HUES64 (cell line): Measurements from ENCODE around the gene IL1RAPL1.

ENCODE experiments used
- H3K27ac ChIP-seq: 2 replicates; pipeline ENCODE4 v1.7.0; 2013; ENCODE audit warnings: low read depth, low read length, inconsistent platforms
- H3K27me3 ChIP-seq: 2 replicates; pipeline ENCODE4 v1.6.1; 2013; ENCODE audit warnings: mild to moderate bottlenecking, low read length; ENCODE audit not compliant: insufficient read depth
- H3K36me3 ChIP-seq: 2 replicates; pipeline ENCODE4 v1.6.1; 2013; ENCODE audit warnings: mild to moderate bottlenecking, low read length; ENCODE audit not compliant: insufficient read depth
- H3K4me1 ChIP-seq: 2 replicates; pipeline ENCODE4 v1.6.1; 2013; ENCODE audit warnings: mild to moderate bottlenecking, low read length, moderate library complexity; ENCODE audit not compliant: insufficient read depth
- H3K4me3 ChIP-seq: 2 replicates; pipeline ENCODE4 v1.5.1; 2013; ENCODE audit warnings: mild to moderate bottlenecking, low read length, moderate library complexity
- H3K9ac ChIP-seq: 2 replicates; pipeline ENCODE4 v1.6.1; 2013; ENCODE audit warnings: mild to moderate bottlenecking, low read depth, low read length
- H3K9me3 ChIP-seq: 2 replicates; pipeline ENCODE4 v1.6.1; 2013; ENCODE audit warnings: low read depth, low read length; ENCODE audit not compliant: insufficient read depth
- WGBS: fragments of 150-250, 120-280 bp; methylation state at CpG from one replicate; pipeline ENCODE4 v1.1.7; 2013; ENCODE audit warnings: missing lambda C conversion rate; 5-methylcytosine and 5-hydroxymethylcytosine counted together

Gene IL1RAPL1

GRCh38 chrX:29826742-29827141 lies 1239.5 kb downstream of the IL1RAPL1 start:
- Histone ChIP-seq H3K27me3 (no peaks in the 10 kb centered on the region), H3K9me3 (no peaks in the 10 kb centered on the region), H3K4me3 (no peak overlapping the region), H3K4me1 (no peaks in the 10 kb centered on the region), H3K9ac (no peak overlapping the region), H3K36me3 (no peaks in the 10 kb centered on the region), H3K27ac (no peak overlapping the region)
- WGBS: 96% methylated on average over 4 of the region's 5 CpGs

DNA sequence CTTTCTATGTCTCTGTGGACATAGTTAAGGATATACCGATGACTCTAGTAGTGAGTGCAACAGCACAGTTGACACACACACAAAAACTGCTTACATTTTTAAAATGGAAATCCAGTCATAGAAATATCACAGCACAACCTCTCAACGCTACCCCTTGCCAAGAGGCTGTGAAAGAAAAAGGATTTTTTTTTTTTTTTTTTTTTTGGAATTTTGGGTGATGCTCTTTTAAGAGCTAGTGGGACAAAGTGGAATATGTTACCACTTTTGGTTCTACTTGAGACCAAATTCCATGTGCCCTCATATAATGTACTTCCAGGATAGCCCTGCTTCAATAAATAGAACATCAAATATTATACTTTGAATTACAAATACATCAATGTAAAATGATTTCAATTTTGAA lies 1247.1 kb downstream of the IL1RAPL1 start:
- no peaks in the 10 kb centered on the region for H3K4me1 ChIP-seq
- H3K9me3 ChIP-seq: no peaks in the 10 kb centered on the region
- WGBS: no CpG with 5 or more reads among the region's 2 CpGs
- no peak overlapping the region for H3K9ac ChIP-seq
- no peak overlapping the region for H3K27ac ChIP-seq
- no peaks in the 10 kb centered on the region for H3K27me3 ChIP-seq
- no peaks in the 10 kb centered on the region for H3K36me3 ChIP-seq
- no peak overlapping the region for H3K4me3 ChIP-seq

GRCh38 chrX:29834764-29835163 lies 1247.5 kb downstream of the IL1RAPL1 start:
- H3K27me3 ChIP-seq: no peaks in the 10 kb centered on the region
- no peak overlapping the region for H3K9ac ChIP-seq
- H3K27ac ChIP-seq: no peak overlapping the region
- no peaks in the 10 kb centered on the region for H3K36me3 ChIP-seq
- no peaks in the 10 kb centered on the region for H3K4me1 ChIP-seq
- H3K4me3 ChIP-seq: no peak overlapping the region
- H3K9me3 ChIP-seq: no peaks in the 10 kb centered on the region

DNA sequence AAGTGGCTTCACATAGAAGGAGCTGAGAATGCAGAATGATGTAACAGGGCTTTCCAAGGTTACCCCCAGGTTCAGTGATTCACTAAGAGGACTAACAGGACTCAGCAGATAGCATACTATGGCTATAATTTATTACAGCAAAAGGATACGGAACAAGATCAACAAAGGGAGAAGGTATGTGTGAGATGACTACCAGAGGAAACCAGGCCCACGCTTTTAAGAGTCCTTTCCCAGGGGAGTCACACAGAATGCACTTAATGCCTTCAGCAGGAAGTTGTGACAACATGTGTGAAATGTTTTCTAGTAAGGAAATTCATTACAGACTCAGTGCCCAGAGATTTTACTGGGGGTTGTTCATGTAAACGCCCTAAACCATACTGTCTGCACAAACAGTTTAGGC lies 1254.5 kb downstream of the IL1RAPL1 start:
- no peak overlapping the region for H3K27ac ChIP-seq
- H3K4me3 ChIP-seq: no peak overlapping the region

DNA sequence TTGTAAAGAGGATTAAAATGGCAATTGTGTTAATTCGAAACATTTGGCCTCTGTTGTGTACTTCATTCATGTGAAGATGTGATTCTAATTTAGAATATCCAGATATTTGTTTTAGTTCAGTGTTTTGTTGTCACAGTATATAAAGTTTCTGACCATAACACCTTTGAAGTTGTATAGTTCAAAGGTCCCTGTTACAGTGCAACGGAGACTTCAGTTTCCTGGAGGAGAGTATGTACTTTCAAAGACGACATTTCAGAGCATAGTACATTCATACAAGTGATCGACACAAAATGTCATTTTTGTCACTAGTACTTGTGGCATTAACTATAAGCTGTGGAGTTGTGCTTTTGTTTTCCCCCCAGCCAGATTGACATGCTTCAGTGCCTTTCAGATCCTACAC lies 1255.3 kb downstream of the IL1RAPL1 start:
- no peak overlapping the region for H3K9ac ChIP-seq
- WGBS: 94% methylated on average over 4 of the region's 4 CpGs
- no peak overlapping the region for H3K27ac ChIP-seq

More for the DNA sequence above, 1254.5 kb downstream of the IL1RAPL1 start:
- Histone ChIP-seq H3K4me1 (no peaks in the 10 kb centered on the region), H3K27me3 (no peaks in the 10 kb centered on the region), H3K36me3 (no peaks in the 10 kb centered on the region), H3K9me3 (no peaks in the 10 kb centered on the region), H3K9ac (no peak overlapping the region)
- 91% methylated on average over 3 of the region's 3 CpGs for WGBS

DNA sequence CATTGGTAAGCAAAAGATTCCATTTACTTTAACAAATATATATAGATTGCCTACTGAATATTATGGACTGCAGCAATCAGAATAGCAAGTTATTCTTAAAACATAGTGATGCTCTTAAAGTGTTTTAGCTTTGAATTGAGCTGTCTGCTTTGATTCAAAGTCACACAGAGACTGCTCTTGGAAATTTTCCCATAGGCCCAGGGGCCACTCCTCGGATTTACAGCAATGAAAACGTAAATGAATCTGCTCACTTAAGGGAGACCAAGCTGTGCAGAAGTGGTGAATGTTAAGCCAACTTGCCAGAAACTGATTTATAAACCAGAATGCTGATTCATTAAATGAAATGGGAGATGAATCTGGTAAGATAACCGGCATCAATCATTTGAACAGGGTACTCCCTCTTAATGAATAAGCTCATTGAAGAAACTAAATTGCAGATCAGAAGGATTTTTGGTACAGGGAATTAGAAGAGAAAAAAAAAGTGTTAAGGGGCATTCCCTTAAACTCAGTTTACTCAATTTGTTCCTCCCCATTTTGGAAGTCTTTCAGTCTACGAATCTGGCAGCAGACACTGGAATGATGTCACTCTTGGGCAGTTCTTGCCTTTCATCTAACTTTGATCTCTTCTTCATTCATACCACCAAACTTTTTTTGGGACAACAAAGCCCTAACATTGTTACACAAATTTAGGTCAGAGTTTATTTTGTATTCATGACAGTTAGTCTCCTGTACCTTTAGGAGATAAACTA lies 1264.8 kb downstream of the IL1RAPL1 start:
- Histone ChIP-seq H3K4me3 (no peak overlapping the region), H3K27me3 (no peaks in the 10 kb centered on the region), H3K9me3 (no peaks in the 10 kb centered on the region), H3K27ac (no peak overlapping the region), H3K36me3 (no peaks in the 10 kb centered on the region), H3K4me1 (no peaks in the 10 kb centered on the region), H3K9ac (no peak overlapping the region)
- 91% methylated on average over 4 of the region's 4 CpGs for WGBS

More for the DNA sequence above, 1255.3 kb downstream of the IL1RAPL1 start:
- no peaks in the 10 kb centered on the region for H3K36me3 ChIP-seq
- H3K4me3 ChIP-seq: no peak overlapping the region
- no peaks in the 10 kb centered on the region for H3K9me3 ChIP-seq
- no peaks in the 10 kb centered on the region for H3K4me1 ChIP-seq
- H3K27me3 ChIP-seq: no peaks in the 10 kb centered on the region

- no peak overlapping the region for H3K27ac ChIP-seq
- H3K4me1 ChIP-seq: no peaks in the 10 kb centered on the region
- no peaks in the 10 kb centered on the region for H3K36me3 ChIP-seq
- H3K9me3 ChIP-seq: no peaks in the 10 kb centered on the region
- H3K9ac ChIP-seq: no peak overlapping the region
- H3K27me3 ChIP-seq: no peaks in the 10 kb centered on the region
- no peak overlapping the region for H3K4me3 ChIP-seq
Measured at GRCh38 chrX:29852767-29853166, 1265.5 kb downstream of the IL1RAPL1 start.

DNA sequence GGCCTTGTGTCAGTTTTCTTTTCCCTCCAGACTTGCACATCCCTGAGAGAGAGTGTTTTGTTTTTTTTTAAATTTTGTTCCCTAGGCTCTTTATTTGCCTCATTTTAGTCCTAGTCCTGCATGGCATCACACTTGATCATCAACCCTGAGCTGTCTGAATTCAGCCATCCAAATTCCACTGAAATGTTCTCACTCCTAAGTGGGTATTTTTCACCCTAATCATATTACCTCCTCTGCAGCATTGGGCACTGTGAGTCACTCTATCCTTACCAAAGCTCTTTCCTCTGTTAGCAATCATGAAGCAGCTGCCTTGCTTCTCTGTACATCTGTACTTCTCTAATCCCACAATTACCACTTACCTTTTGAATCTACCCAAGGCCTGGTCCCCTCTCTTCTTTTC lies 1271.5 kb downstream of the IL1RAPL1 start:
- Histone ChIP-seq H3K9ac (no peak overlapping the region), H3K4me1 (no peaks in the 10 kb centered on the region), H3K9me3 (no peaks in the 10 kb centered on the region), H3K36me3 (no peaks in the 10 kb centered on the region), H3K4me3 (no peak overlapping the region), H3K27ac (no peak overlapping the region), H3K27me3 (no peaks in the 10 kb centered on the region)

DNA sequence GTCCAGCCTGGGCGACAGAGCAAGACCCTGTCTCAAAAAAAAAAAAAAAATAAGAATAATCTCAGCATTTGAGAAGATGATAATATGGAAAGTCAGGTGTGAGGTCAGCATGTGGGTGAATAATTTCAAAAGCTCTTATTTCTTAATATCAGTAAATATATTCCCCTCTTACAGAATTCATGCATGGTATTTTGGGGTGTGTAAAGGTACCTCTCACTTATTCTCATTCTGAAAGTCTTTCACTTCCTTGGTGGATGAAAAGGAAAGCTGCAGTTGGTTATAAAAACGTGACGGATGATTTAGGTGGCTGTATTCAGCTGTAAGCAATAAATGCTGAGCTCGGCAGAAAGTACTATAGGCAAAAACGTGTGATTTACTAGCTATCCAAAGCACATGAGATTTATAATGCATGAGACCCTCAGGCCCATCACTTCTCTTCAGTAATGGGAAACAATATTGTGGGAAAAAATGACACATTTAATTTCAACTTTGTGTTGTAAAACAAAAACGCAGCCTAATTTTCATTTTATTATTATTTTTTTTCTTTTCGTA lies 1275.0 kb downstream of the IL1RAPL1 start:
- Histone ChIP-seq H3K9ac (no peak overlapping the region), H3K27me3 (no peaks in the 10 kb centered on the region), H3K4me1 (no peaks in the 10 kb centered on the region), H3K36me3 (no peaks in the 10 kb centered on the region), H3K4me3 (no peak overlapping the region), H3K27ac (no peak overlapping the region), H3K9me3 (no peaks in the 10 kb centered on the region)
- WGBS: 90% methylated on average over 4 of the region's 7 CpGs

DNA sequence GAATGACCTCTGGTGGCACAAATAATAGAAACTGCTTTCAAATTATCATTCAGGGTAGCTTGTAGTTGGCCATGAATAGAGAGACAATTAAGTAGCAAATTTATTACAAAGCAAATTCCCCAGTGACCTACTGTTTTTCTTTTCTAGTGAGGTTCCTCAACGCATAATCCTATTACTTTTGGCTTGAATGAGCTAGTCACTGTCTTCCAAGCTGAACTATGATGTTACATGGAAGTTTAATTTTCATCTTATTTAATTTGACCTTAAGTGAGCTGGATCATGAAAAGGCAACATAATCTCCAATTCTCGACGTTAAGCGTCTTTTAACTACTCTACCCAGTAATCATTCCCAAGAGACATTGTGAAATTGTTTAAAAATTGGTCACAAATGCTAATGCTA lies 1280.7 kb downstream of the IL1RAPL1 start:
- WGBS: no CpG with 5 or more reads among the region's 4 CpGs
- Histone ChIP-seq H3K36me3 (no peaks in the 10 kb centered on the region), H3K27ac (no peak overlapping the region), H3K4me1 (no peaks in the 10 kb centered on the region), H3K9me3 (no peaks in the 10 kb centered on the region), H3K27me3 (no peaks in the 10 kb centered on the region), H3K4me3 (no peak overlapping the region), H3K9ac (no peak overlapping the region)

- Histone ChIP-seq H3K4me3 (no peak overlapping the region), H3K4me1 (no peaks in the 10 kb centered on the region), H3K27ac (no peak overlapping the region), H3K9ac (no peak overlapping the region), H3K9me3 (no peaks in the 10 kb centered on the region), H3K27me3 (no peaks in the 10 kb centered on the region), H3K36me3 (no peaks in the 10 kb centered on the region)
- WGBS: 100% methylated on average over 1 of the region's 1 CpG
Measured at GRCh38 chrX:29869837-29870236, 1282.6 kb downstream of the IL1RAPL1 start.

DNA sequence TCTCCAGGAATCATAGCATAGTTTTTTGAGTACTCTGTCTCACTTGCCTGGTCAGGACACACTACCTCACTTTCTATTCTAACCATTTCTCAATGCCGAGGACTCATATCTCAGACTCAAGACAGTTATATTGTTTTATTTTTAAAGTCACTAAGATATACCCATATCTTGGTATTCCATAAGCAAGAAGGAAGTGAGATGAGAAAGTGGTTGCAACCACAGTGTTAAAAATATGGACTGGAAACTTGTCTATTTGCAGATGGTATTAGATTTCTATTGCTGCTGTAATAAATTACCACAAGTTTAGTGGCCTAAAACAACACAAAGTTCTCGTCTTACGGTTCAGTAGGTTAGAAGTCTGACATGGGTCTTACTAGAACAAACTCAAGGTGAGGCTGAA lies 1283.4 kb downstream of the IL1RAPL1 start:
- Histone ChIP-seq H3K4me1 (no peaks in the 10 kb centered on the region), H3K27ac (no peak overlapping the region), H3K4me3 (no peak overlapping the region), H3K36me3 (no peaks in the 10 kb centered on the region), H3K27me3 (no peaks in the 10 kb centered on the region), H3K9ac (no peak overlapping the region), H3K9me3 (no peaks in the 10 kb centered on the region)
- WGBS: 93% methylated on average over 2 of the region's 3 CpGs
